Neutrophil (primary cell): ENCODE results near the gene TMEM256.

Experiments
- H3K27ac ChIP-seq: fragments of 200-600 bp; sonication (generic); 2 replicates; pipeline ENCODE4 v1.5.1; 2016; ENCODE audit warnings: mild to moderate bottlenecking, moderate library complexity
- H3K27me3 ChIP-seq: fragments of 200-600 bp; sonication (generic); 2 replicates; pipeline ENCODE4 v1.6.0; 2016; ENCODE audit warnings: mild to moderate bottlenecking
- H3K36me3 ChIP-seq: fragments of 200-600 bp; sonication (generic); 2 replicates; pipeline ENCODE4 v1.5.1; 2017
- H3K4me1 ChIP-seq, 2 experiments: fragments of 200-600 bp in 1 of 2; sonication (generic) in 1 of 2; 1 replicate in 1 of 2; 2 replicates in 1 of 2; pipeline versions ENCODE4 v1.5.1 to v1.6.1; 2013 to 2016; ENCODE audit warnings: low read depth in 1 of 2, low read length in 1 of 2, mild to moderate bottlenecking in 1 of 2, moderate library complexity in 1 of 2; ENCODE audit not compliant: control insufficient read depth in 1 of 2, insufficient read depth in 1 of 2
- H3K4me3 ChIP-seq, 2 experiments: fragments of 200-600 bp in 1 of 2; sonication (generic) in 1 of 2; 1 replicate in 1 of 2; 2 replicates in 1 of 2; pipeline ENCODE4 v1.5.1; 2013 to 2016; ENCODE audit warnings: low read depth in 1 of 2, low read length in 1 of 2, mild to moderate bottlenecking in 1 of 2, moderate library complexity in 1 of 2
- H3K9me3 ChIP-seq: fragments of 200-600 bp; sonication (generic); 2 replicates; pipeline ENCODE4 v1.5.1; 2016
- TF ChIP-seq, protein P1 (sequence below): fragments of 200-600 bp; sonication (generic); IDR thresholded peaks from 2 replicates; pipeline ENCODE4 v1.5.1; 2016; ENCODE audit warnings: antibody characterized with exemption

Gene TMEM256

DNA sequence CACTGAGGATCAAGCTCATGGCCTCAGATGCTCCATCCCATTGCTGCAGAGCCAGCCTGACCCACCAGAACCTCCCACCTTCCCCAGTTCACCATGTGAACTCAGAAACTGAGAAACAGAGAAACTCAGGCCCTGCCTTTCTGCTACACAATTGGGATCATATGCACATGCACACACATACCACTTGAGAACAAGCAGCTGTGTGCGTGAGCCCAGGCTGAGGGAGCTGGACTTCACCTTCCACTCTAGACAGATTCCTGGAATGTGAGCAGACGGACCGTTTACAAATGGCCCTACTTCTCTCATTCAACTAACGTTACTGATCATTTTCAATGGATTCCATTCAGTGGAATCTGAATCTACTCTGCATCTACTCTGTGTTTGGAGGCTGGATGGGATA lies 19.8 kb upstream of the TMEM256 start:
- Histone ChIP-seq H3K27me3 (no peaks in the 10 kb centered on the region), H3K4me1 (no peaks in the 10 kb centered on the region), H3K36me3 (no peaks in the 10 kb centered on the region), H3K4me3 (no peak overlapping the region), H3K27ac (no peak overlapping the region), H3K9me3 (no peaks in the 10 kb centered on the region)
- TF ChIP-seq, protein P1, sequence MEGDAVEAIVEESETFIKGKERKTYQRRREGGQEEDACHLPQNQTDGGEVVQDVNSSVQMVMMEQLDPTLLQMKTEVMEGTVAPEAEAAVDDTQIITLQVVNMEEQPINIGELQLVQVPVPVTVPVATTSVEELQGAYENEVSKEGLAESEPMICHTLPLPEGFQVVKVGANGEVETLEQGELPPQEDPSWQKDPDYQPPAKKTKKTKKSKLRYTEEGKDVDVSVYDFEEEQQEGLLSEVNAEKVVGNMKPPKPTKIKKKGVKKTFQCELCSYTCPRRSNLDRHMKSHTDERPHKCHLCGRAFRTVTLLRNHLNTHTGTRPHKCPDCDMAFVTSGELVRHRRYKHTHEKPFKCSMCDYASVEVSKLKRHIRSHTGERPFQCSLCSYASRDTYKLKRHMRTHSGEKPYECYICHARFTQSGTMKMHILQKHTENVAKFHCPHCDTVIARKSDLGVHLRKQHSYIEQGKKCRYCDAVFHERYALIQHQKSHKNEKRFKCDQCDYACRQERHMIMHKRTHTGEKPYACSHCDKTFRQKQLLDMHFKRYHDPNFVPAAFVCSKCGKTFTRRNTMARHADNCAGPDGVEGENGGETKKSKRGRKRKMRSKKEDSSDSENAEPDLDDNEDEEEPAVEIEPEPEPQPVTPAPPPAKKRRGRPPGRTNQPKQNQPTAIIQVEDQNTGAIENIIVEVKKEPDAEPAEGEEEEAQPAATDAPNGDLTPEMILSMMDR = no peak

DNA sequence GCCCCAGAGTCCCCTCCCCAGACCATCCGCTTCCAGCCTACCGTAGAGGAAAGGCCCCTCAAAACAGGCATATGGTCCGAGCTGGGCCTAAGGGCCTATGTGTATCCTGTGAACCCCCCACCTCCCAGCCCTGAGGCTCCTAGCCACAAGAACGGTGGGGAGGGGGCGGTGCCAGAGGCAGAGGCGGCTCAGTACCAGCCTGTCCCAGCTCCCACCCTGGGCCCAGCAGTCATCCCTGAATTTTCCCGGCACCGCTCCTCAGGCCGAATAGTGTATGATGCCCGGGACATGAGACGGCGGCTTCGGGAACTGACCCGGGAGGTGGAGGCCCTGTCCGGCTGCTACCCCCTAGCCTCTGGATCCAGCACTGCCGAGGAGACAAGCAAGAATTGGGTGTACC lies 17.3 kb upstream of the TMEM256 start:
- Histone ChIP-seq H3K4me3 (no peak overlapping the region), H3K27me3 (no peaks in the 10 kb centered on the region), H3K27ac (no peak overlapping the region), H3K4me1 (no peaks in the 10 kb centered on the region), H3K36me3 (no peaks in the 10 kb centered on the region), H3K9me3 (no peaks in the 10 kb centered on the region)
- TF ChIP-seq, protein P1 = no peak

DNA sequence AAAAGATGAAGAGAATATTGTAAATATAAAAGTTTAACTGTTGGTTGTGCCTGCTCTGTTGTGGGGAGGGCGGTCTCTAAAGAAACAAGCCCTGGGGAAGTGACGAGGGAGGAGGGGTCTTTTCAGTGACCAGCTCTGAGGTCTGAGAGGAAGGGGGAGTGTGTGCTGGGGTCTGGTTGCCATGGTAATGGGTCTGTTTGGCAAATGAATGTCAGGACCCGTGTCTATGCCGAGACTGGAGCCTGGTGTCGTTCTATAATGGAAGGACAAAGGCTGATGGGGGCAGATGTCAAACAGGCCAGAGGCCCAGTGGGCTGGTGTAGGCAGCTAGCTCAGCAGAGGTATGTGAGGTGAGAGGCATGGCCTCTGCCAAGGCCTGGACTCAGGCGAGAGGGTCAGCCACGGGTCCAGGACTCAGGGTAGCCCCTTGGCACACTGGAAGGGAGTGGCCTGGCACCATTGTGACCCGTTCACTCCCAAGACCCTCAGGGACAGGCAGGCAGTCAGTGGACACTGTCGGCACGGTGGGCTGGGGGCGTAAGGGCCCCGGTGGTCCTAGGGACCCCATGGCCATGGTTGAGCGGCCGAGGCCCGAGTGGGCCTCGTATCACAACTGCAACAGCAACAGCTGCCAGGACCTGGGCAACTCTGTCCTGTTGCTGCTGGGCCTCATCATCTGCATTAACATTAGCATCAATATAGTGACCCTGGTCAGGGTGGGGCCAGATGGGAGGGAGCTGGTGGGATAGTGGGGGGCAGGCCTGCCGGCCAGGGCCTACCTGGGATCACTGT lies 16.1 kb upstream of the TMEM256 start, which contains the start of gene SPEM1:
TSS of gene SPEM1 (plus strand) at position 506 of the 792 bp plus-strand sequence. CDS start at position 567, 61 bp downstream.
- TF ChIP-seq, protein P1 = no peak
- H3K27ac ChIP-seq = no peak within 1 kb of the TSS

DNA sequence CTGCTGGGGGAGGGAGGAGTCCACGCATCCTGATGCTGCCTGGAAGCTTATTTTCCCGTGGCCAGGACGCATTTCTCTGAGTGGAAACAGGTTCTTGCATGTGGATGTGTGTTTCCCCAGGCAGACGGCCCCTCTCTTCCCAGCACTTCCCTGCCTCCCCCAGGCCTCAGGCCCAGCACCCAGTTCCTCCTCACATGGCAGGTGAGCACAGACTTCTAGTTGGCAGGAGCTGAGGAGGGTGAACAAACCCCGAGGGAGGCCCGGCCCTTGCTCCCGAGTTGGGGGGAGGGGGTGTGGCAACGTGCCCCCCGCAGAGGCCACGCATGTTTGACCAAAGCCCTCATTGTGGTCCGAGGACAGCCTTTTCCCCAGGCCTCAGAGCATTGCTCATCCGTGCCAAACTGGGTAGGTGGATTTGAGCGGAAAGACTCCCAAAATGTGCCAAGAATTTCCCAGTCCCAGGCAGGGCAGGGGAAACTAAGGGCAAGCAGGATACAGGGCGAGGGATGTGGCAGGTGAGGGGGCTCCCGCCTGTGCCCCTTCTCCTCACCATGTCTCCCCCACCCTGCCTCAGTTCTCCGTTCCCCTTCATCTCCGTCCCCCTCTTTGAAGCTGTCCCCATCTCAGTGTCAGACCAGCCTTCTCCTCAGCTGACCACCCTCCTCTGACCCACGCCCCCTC lies 14.7 kb upstream of the TMEM256 start:
- H3K4me1 ChIP-seq = no peaks in the 10 kb centered on the region
- no peaks in the 10 kb centered on the region for H3K9me3 ChIP-seq
- H3K27ac ChIP-seq = no peak overlapping the region
- no peaks in the 10 kb centered on the region for H3K36me3 ChIP-seq
- H3K4me3 ChIP-seq = no peak overlapping the region
- TF ChIP-seq, protein P1 = no peak
- no peaks in the 10 kb centered on the region for H3K27me3 ChIP-seq

More for the DNA sequence above, 16.1 kb upstream of the TMEM256 start, which contains the start of gene SPEM1:
- no peak within 1 kb of the TSS for H3K4me3 ChIP-seq
- no peaks in the 10 kb centered on the region for H3K36me3 ChIP-seq
- H3K27me3 ChIP-seq = no peaks in the 10 kb centered on the region
- no peaks in the 10 kb centered on the region for H3K9me3 ChIP-seq
- H3K4me1 ChIP-seq = no peaks in the 10 kb centered on the region

DNA sequence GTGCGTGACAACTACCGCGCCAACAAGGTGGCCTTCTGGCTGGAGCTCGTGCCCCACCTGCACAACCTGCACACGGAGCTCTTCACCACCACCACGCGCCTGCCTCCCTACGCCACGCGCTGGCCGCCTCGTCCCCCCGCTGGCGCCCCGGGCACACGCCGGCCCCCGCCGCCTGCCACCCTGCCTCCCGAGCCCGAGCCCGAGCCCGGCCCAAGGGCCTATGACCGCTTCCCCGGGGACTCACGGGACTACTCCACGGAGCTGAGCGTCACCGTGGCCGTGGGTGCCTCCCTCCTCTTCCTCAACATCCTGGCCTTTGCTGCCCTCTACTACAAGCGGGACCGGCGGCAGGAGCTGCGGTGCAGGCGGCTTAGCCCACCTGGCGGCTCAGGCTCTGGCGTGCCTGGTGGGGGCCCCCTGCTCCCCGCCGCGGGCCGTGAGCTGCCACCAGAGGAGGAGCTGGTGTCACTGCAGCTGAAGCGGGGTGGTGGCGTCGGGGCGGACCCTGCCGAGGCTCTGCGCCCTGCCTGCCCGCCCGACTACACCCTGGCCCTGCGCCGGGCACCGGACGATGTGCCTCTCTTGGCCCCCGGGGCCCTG lies 13.3 kb upstream of the TMEM256 start:
- Histone ChIP-seq H3K4me3 (no peak overlapping the region), H3K4me1 (no peaks in the 10 kb centered on the region), H3K9me3 (no peaks in the 10 kb centered on the region), H3K27me3 (no peaks in the 10 kb centered on the region), H3K36me3 (no peaks in the 10 kb centered on the region), H3K27ac (no peak overlapping the region)
- TF ChIP-seq, protein P1 = no peak
